DOHH2 (cell line): ENCODE data around the gene SGMS2.

Experiments used
- EZH2phosphoT487 ChIP-seq: fragments of 200-600 bp; sonication (generic); IDR thresholded peaks from 2 replicates; pipeline ENCODE4 v1.6.1; 2017; ENCODE audit warnings: borderline replicate concordance, mild to moderate bottlenecking, antibody characterized with exemption, low read length, moderate library complexity, mixed read lengths
- TF ChIP-seq, protein P1 (sequence below): fragments of 200-600 bp; sonication (generic); IDR thresholded peaks from one replicate; pipeline ENCODE4 v1.5.1; 2014; ENCODE audit warnings: antibody characterized with exemption, mild to moderate bottlenecking, low read depth, low read length; ENCODE audit not compliant: poor library complexity, severe bottlenecking

DNA sequence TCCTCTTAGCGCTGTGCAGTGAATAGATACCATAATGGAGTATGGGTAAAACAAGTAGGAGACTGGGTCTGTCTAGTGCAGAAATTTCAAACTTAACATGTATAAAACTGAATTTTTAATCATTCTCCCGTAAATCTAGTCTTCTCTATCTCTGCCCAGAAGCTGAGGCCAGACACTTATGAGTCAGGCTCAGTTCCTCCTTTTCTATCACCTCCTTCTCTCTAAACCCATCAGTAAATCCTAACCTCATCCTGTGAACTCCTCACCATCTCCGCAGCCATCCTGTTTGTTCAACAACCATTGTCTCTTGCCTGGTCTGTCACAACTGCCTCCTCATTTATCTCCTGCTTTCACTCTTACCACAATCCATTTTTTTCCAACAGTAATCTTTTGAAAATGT lies 19.8 kb upstream of the SGMS2 start:
- TF ChIP-seq, protein P1, sequence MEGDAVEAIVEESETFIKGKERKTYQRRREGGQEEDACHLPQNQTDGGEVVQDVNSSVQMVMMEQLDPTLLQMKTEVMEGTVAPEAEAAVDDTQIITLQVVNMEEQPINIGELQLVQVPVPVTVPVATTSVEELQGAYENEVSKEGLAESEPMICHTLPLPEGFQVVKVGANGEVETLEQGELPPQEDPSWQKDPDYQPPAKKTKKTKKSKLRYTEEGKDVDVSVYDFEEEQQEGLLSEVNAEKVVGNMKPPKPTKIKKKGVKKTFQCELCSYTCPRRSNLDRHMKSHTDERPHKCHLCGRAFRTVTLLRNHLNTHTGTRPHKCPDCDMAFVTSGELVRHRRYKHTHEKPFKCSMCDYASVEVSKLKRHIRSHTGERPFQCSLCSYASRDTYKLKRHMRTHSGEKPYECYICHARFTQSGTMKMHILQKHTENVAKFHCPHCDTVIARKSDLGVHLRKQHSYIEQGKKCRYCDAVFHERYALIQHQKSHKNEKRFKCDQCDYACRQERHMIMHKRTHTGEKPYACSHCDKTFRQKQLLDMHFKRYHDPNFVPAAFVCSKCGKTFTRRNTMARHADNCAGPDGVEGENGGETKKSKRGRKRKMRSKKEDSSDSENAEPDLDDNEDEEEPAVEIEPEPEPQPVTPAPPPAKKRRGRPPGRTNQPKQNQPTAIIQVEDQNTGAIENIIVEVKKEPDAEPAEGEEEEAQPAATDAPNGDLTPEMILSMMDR: no peak
- no peak for TF ChIP-seq EZH2phosphoT487
